Right kidney (tissue), 9 donors: ENCODE measurements around the gene SMPD3.
"Not testable (repeated sequence)": the region's sequence is repeated elsewhere in the genome, so short reads cannot be mapped to it uniquely, and the experiment has no call there.

Source experiments
- DNase-seq: peaks from one replicate; pipeline ENCODE4 v3.0.0-alpha.2; 2016
- long read RNA-seq, 8 donors: transcript quantifications; one replicate each; lab custom pipeline, GENCODE V29; 2026

Gene SMPD3
- long read RNA-seq, donor 1 = 0 reads
- long read RNA-seq, donor 2 = 0 reads
- long read RNA-seq, donor 3 = 0 reads
- long read RNA-seq, donor 4 = 0 reads
- long read RNA-seq, donor 5 = 0 reads
- long read RNA-seq, donor 6 = 0 reads
- long read RNA-seq, donor 7 = 0 reads
- long read RNA-seq, donor 8 = 0 reads

GRCh38 chr16:68448360-68448970, at the start of gene SMPD3:
Gene SMPD3 (minus strand): TSS chr16:68448508. CDS start chr16:68372181, 76,327 bp downstream.
- DNase-seq = peak; percentile 96

- no peak for DNase-seq
These were observed 48.4 kb upstream of the SMPD3 start for GRCh38 chr16:68496689-68497088.

GRCh38 chr16:68494261-68494660, 46.0 kb upstream of the SMPD3 start:
- not testable (repeated sequence) for DNase-seq

GRCh38 chr16:68493412-68494070, 45.2 kb upstream of the SMPD3 start:
- DNase-seq = no peak

- no peak for DNase-seq
These were observed 44.5 kb upstream of the SMPD3 start for GRCh38 chr16:68492543-68493411.

GRCh38 chr16:68492151-68492542, 43.8 kb upstream of the SMPD3 start:
- peak; percentile 28 for DNase-seq

- peak; percentile 31 for DNase-seq
These were observed 43.3 kb upstream of the SMPD3 start for GRCh38 chr16:68491576-68491950.

GRCh38 chr16:68490829-68491575, 42.7 kb upstream of the SMPD3 start:
- peak; percentile 68 for DNase-seq

- DNase-seq = no peak
These were observed 42.0 kb upstream of the SMPD3 start for GRCh38 chr16:68490358-68490757.

- DNase-seq = no peak
These were observed 40.2 kb upstream of the SMPD3 start for GRCh38 chr16:68488554-68488953.

GRCh38 chr16:68487669-68488068, 39.4 kb upstream of the SMPD3 start:
- no peak for DNase-seq

GRCh38 chr16:68487203-68487514, 38.9 kb upstream of the SMPD3 start:
- DNase-seq = no peak

GRCh38 chr16:68486502-68487202, 38.3 kb upstream of the SMPD3 start:
- no peak for DNase-seq

GRCh38 chr16:68481636-68482035, 33.3 kb upstream of the SMPD3 start:
- DNase-seq = no peak

- DNase-seq = no peak
These were observed 32.0 kb upstream of the SMPD3 start for GRCh38 chr16:68480084-68480995.

- DNase-seq = no peak
These were observed 31.0 kb upstream of the SMPD3 start for GRCh38 chr16:68479271-68479670.

GRCh38 chr16:68478526-68479250, 30.4 kb upstream of the SMPD3 start:
- no peak for DNase-seq

- no peak for DNase-seq
These were observed 26.8 kb upstream of the SMPD3 start for GRCh38 chr16:68475071-68475470.

- DNase-seq = no peak
These were observed 25.2 kb upstream of the SMPD3 start for GRCh38 chr16:68473358-68474070.
